Testis (tissue), 2 donors: ENCODE data around the gene RYR1.

Experiments
- CTCF ChIP-seq, 3 experiments: fragments of 450-650 bp in 2 of 3; fragments of 200-600 bp in 1 of 3; sonication (generic) in 1 of 3; IDR thresholded peaks; one replicate each; pipeline ENCODE4 v1.5.1; 2016 to 2019; ENCODE audit warnings: antibody characterized with exemption in 3 of 3, mild to moderate bottlenecking in 2 of 3, moderate library complexity in 1 of 3
- POLR2A ChIP-seq: fragments of 450-650 bp; IDR thresholded peaks from one replicate; pipeline ENCODE4 v1.6.1; 2017; ENCODE audit warnings: antibody characterized with exemption, mild to moderate bottlenecking, moderate library complexity

- TF ChIP-seq CTCF (IDR thresholded peaks at IDR 0.05) (no peak), POLR2A (no peak)
These were observed 1.1 kb downstream of the RYR1 start for GRCh38 chr19:38434549-38435051.
